A549 (cell line): ENCODE data around the gene CYP19A1. TPM values are rescaled to one million over a fixed set of nuclear protein-coding genes. Genes with fewer than 3 reads are reported as not detected.

Source experiments
- ATAC-seq, 2 experiments: fragments of 200-7000 bp in 1 of 2; fragments of >200 bp in 1 of 2; cut with Nextera tagmentation in 1 of 2; cut with Tn5 transposase in 1 of 2; 3 replicates each; pipeline versions ENCODE4 v1.8.0 to v1.9.1; 2018 to 2020; ENCODE audit warnings: mild to moderate bottlenecking in 1 of 2, moderate library complexity in 1 of 2
- CTCF ChIA-PET: fragments of 300-600 bp; sonication (Branson Sonifier 250); formaldehyde crosslinking; extraction: SDS; loops from one replicate; lab custom pipeline; 2021; ENCODE audit warnings: antibody characterized with exemption, inconsistent platforms; lab: Yijun Ruan, JAX
- POLR2A ChIA-PET: fragments of 350-600 bp; formaldehyde crosslinking; extraction: SDS; loops from one replicate; lab custom pipeline; 2021; ENCODE audit warnings: antibody characterized with exemption, inconsistent platforms; lab: Yijun Ruan, JAX
- DNase-seq, 2 experiments: peaks; one replicate each; pipeline versions ENCODE4 v3.0.0 to v3.0.0-alpha.2; 2011 to 2016; ENCODE audit warnings: low read depth in 1 of 2, low spot score in 1 of 2
- FAIRE-seq: peaks from 2 replicates; lab custom pipeline; 2011; peaks lifted over from hg19 to GRCh38; lab: Jason Lieb, UNC
- H3K27ac ChIP-seq, 2 experiments: fragments of >200 bp; sonication (Bioruptor Twin); formaldehyde crosslinking; 3 replicates each; pipeline ENCODE4 v1.5.1; 2016 to 2017
- H3K4me1 ChIP-seq: fragments of >200 bp; sonication (Bioruptor Twin); formaldehyde crosslinking; 3 replicates; pipeline ENCODE4 v1.6.1; 2016
- H3K4me2 ChIP-seq: fragments of >200 bp; sonication (Bioruptor Twin); formaldehyde crosslinking; 3 replicates; pipeline ENCODE4 v1.6.1; 2016
- H3K4me3 ChIP-seq: fragments of >200 bp; sonication (Bioruptor Twin); formaldehyde crosslinking; 3 replicates; pipeline ENCODE4 v1.5.1; 2016
- H3K9me3 ChIP-seq: fragments of >200 bp; sonication (Bioruptor Twin); formaldehyde crosslinking; 3 replicates; pipeline ENCODE4 v1.6.1; 2016
- BHLHE40 ChIP-seq: IDR thresholded peaks from 2 replicates; pipeline ENCODE4 v1.6.1; 2012; ENCODE audit warnings: low read depth, low read length, inconsistent platforms
- CBX2 ChIP-seq: fragments of 200-600 bp; sonication (generic); IDR thresholded peaks from 2 replicates; pipeline ENCODE4 v1.6.1; 2016; ENCODE audit warnings: low read depth, mild to moderate bottlenecking, borderline replicate concordance
- CTCF ChIP-seq: fragments of >200 bp; sonication (Bioruptor Twin); formaldehyde crosslinking; IDR thresholded peaks from 3 replicates; pipeline ENCODE4 v1.5.1; 2016
- E2F6 ChIP-seq: IDR thresholded peaks from 2 replicates; pipeline ENCODE4 v1.6.1; 2012; ENCODE audit warnings: low read depth, borderline replicate concordance
- EHF ChIP-seq: fragments of 250-450 bp; sonication (Bioruptor Pico); IDR thresholded peaks from 2 replicates; pipeline ENCODE4 v1.5.0; 2020; ENCODE audit warnings: mild to moderate bottlenecking
- FOSL2 ChIP-seq, 2 experiments: fragments of 450-650 bp in 1 of 2; fragments of >200 bp in 1 of 2; sonication (Bioruptor Twin) in 1 of 2; formaldehyde crosslinking; IDR thresholded peaks; 2 replicates each; pipeline versions ENCODE4 v1.5.0 to v1.6.1; 2016 to 2020; ENCODE audit warnings: mild to moderate bottlenecking in 1 of 2, moderate library complexity in 1 of 2
- GATA3 ChIP-seq: IDR thresholded peaks from 2 replicates; pipeline ENCODE4 v1.6.1; 2012; ENCODE audit warnings: borderline replicate concordance
- HDAC2 ChIP-seq: fragments of 200-600 bp; sonication (generic); IDR thresholded peaks from 2 replicates; pipeline ENCODE4 v1.6.1; 2016
- HES2 ChIP-seq: fragments of >200 bp; sonication (Bioruptor Twin); formaldehyde crosslinking; IDR thresholded peaks from 2 replicates; pipeline ENCODE4 v1.6.1; 2016
- HEYL ChIP-seq: fragments of 250-450 bp; sonication (Bioruptor Pico); IDR thresholded peaks from 2 replicates; pipeline ENCODE4 v1.8.0; 2021; ENCODE audit warnings: mild to moderate bottlenecking, moderate library complexity
- JUNB ChIP-seq: fragments of >200 bp; sonication (Bioruptor Twin); formaldehyde crosslinking; IDR thresholded peaks from 2 replicates; pipeline ENCODE4 v1.6.1; 2016
- KDM1A ChIP-seq: fragments of 200-600 bp; sonication (generic); IDR thresholded peaks from 2 replicates; pipeline ENCODE4 v1.6.1; 2016; ENCODE audit warnings: low read depth, mild to moderate bottlenecking
- KDM5A ChIP-seq: fragments of 200-600 bp; sonication (generic); IDR thresholded peaks from 2 replicates; pipeline ENCODE4 v1.6.1; 2016; ENCODE audit warnings: antibody characterized with exemption, mild to moderate bottlenecking
- MAZ ChIP-seq: fragments of 150-350 bp; IDR thresholded peaks from 2 replicates; pipeline ENCODE4 v1.6.1; 2014; ENCODE audit warnings: antibody characterized with exemption, low read depth, low read length, borderline replicate concordance
- NFE2L2 ChIP-seq: fragments of 150-350 bp; conservative IDR thresholded peaks from 2 replicates; pipeline ENCODE4 v1.6.1; 2014; ENCODE audit warnings: low read length
- RAD21 ChIP-seq, 2 experiments: fragments of >200 bp in 1 of 2; sonication (Bioruptor Twin) in 1 of 2; formaldehyde crosslinking in 1 of 2; IDR thresholded peaks in 1 of 2; conservative IDR thresholded peaks in 1 of 2; 2 replicates in 1 of 2; 3 replicates in 1 of 2; pipeline ENCODE4 v1.6.1; 2012 to 2018; ENCODE audit warnings: inconsistent platforms in 1 of 2
- RARB ChIP-seq: fragments of 250-450 bp; sonication (Bioruptor Pico); IDR thresholded peaks from 2 replicates; pipeline ENCODE4 v1.8.0; 2021; ENCODE audit warnings: mild to moderate bottlenecking, moderate library complexity
- RFX5 ChIP-seq: fragments of 450-650 bp; IDR thresholded peaks from 2 replicates; pipeline ENCODE4 v1.7.1; 2014; ENCODE audit warnings: antibody characterized with exemption, mild to moderate bottlenecking, moderate library complexity
- SREBF2 ChIP-seq: fragments of 450-650 bp; IDR thresholded peaks from 2 replicates; pipeline ENCODE4 v1.6.1; 2014; ENCODE audit warnings: mild to moderate bottlenecking, moderate library complexity
- TFCP2L1 ChIP-seq: fragments of 250-450 bp; sonication (Bioruptor Pico); IDR thresholded peaks from 2 replicates; pipeline ENCODE4 v1.5.0; 2021; ENCODE audit warnings: mild to moderate bottlenecking
- TP53 ChIP-seq: fragments of 250-450 bp; sonication (Bioruptor Pico); IDR thresholded peaks from 2 replicates; pipeline ENCODE4 v1.5.0; 2021; ENCODE audit warnings: mild to moderate bottlenecking, moderate library complexity
- USF2 ChIP-seq: fragments of 450-650 bp; IDR thresholded peaks from 2 replicates; pipeline ENCODE4 v1.6.1; 2014; ENCODE audit warnings: antibody characterized with exemption
- ZC3H11A ChIP-seq: fragments of 450-650 bp; IDR thresholded peaks from 2 replicates; pipeline ENCODE4 v1.6.1; 2014; ENCODE audit warnings: antibody characterized with exemption, mild to moderate bottlenecking
- ZFP36 ChIP-seq: fragments of 450-650 bp; IDR thresholded peaks from 2 replicates; pipeline ENCODE4 v1.6.1; 2014; ENCODE audit warnings: borderline replicate concordance; ENCODE audit not compliant: partially characterized antibody
- ZNF302 ChIP-seq: fragments of 250-450 bp; sonication (Bioruptor Pico); IDR thresholded peaks from 2 replicates; pipeline ENCODE4 v1.9.0; 2021; ENCODE audit warnings: inconsistent platforms, mild to moderate bottlenecking, moderate library complexity
- WGBS: methylation state at CpG from one replicate; pipeline ENCODE4 v1.1.6; 2017; ENCODE audit errors: missing lambda C conversion rate; 5-methylcytosine and 5-hydroxymethylcytosine counted together
- polyA plus RNA-seq, 4 experiments: library from polyadenylated mRNA; depleted of rRNA in 3 of 4; stranded (reverse); fragments of >200 nt; fragmentation: RNase III in 1 of 4; extraction: RNeasy Plus Mini Kit Qiagen cat#74134 plus additional on column Dnase treatment in 1 of 4; gene quantifications; 2 replicates in 3 of 4; 3 replicates in 1 of 4; pipeline ENCODE4 v1.2.3, GENCODE V29; 2011 to 2017

CYP19A1 gene
- polyA plus RNA-seq, 2 of the 4 experiments (the other 2 are of a cell fraction) = 0.36 TPM; not detected in 1

GRCh38 chr15:51172193-51172592 lies 166.2 kb downstream of the CYP19A1 start:
- ChIA-PET POLR2A (no interaction called here), CTCF (interaction anchor here (1.1 to 15.2 kb wide), 9 partner anchors 10 to 231 kb away, joined by 3 to 333 read pairs (median 6); no protein-coding TSS in a partner anchor)
- Histone ChIP-seq H3K9me3 (0 out of 3 replicates have a peak, but pooled peaks cover 4% of the 10 kb centered on the region), H3K4me1 (no peaks in the 10 kb centered on the region), H3K4me3 (no peak overlapping the region)
- WGBS = 43% methylated on average over 3 of the region's 3 CpGs
- TF ChIP-seq KDM1A = no peak
- no peak for TF ChIP-seq RAD21 (conservative IDR thresholded peaks at IDR 0.05 in 1 of 2, IDR thresholded peaks at IDR 0.05 in 1 of 2)
- no peak for TF ChIP-seq SREBF2
- no peak for TF ChIP-seq TP53 (CRISPR knock-in tag)
- TF ChIP-seq ZC3H11A = no peak
- no peak for TF ChIP-seq CTCF
- no peak for TF ChIP-seq HEYL (CRISPR knock-in tag)
- TF ChIP-seq EHF (CRISPR knock-in tag) = no peak
- TF ChIP-seq FOSL2 (IDR thresholded peaks at IDR 0.05) = no peak
- no peak for TF ChIP-seq FOSL2 (CRISPR knock-in tag; IDR thresholded peaks at IDR 0.05)
- TF ChIP-seq, all 56 proteins: peak for 0
- H3K4me2 ChIP-seq = no peak overlapping the region
- no peak for DNase-seq
- H3K27ac ChIP-seq = no peak overlapping the region
- FAIRE-seq = no peak
- ATAC-seq = no peak

GRCh38 chr15:51171634-51171932 lies 166.8 kb downstream of the CYP19A1 start:
- H3K4me2 ChIP-seq = no peak overlapping the region
- FAIRE-seq (no peak), DNase-seq (no peak), ATAC-seq (no peak; a peak in 1 of 6 replicates)
- H3K4me3 ChIP-seq = no peak overlapping the region
- no peaks in the 10 kb centered on the region for H3K4me1 ChIP-seq
- 0 out of 3 replicates have a peak, but pooled peaks cover 4% of the 10 kb centered on the region for H3K9me3 ChIP-seq
- no peak overlapping the region for H3K27ac ChIP-seq
- ChIA-PET CTCF (interaction anchor here (1.1 to 15.2 kb wide), 9 partner anchors 9 to 231 kb away, joined by 3 to 333 read pairs (median 10); no protein-coding TSS in a partner anchor), POLR2A (no interaction called here)
- TF ChIP-seq USF2 = no peak
- no peak for TF ChIP-seq TFCP2L1 (CRISPR knock-in tag)
- no peak for TF ChIP-seq RFX5
- no peak for TF ChIP-seq MAZ
- TF ChIP-seq BHLHE40 = no peak
- TF ChIP-seq HES2 = no peak
- no peak for TF ChIP-seq NFE2L2
- no peak for TF ChIP-seq ZNF302 (CRISPR knock-in tag)
- TF ChIP-seq KDM1A = no peak
- no peak for TF ChIP-seq HDAC2
- no peak for TF ChIP-seq RARB (CRISPR knock-in tag)
- TF ChIP-seq ZFP36 = no peak
- TF ChIP-seq E2F6 = no peak
- TF ChIP-seq KDM5A = no peak
- no peak for TF ChIP-seq EHF (CRISPR knock-in tag)
- TF ChIP-seq CBX2 = no peak
- no peak for TF ChIP-seq JUNB
- TF ChIP-seq GATA3 = no peak
- WGBS = 39% methylated on average over 3 of the region's 3 CpGs
